GM12801 (cell line): Measurements from ENCODE around the gene CBFA2T2.

Source experiments
- CTCF ChIP-seq: IDR thresholded peaks from one replicate; pipeline ENCODE4 v1.5.1; 2011; ENCODE audit warnings: control low read depth; ENCODE audit not compliant: insufficient read length; ENCODE audit errors: extremely low read depth

Gene CBFA2T2

GRCh38 chr20:33688938-33689424 lies 199.1 kb downstream of the CBFA2T2 start:
- TF ChIP-seq CTCF, result no peak

DNA sequence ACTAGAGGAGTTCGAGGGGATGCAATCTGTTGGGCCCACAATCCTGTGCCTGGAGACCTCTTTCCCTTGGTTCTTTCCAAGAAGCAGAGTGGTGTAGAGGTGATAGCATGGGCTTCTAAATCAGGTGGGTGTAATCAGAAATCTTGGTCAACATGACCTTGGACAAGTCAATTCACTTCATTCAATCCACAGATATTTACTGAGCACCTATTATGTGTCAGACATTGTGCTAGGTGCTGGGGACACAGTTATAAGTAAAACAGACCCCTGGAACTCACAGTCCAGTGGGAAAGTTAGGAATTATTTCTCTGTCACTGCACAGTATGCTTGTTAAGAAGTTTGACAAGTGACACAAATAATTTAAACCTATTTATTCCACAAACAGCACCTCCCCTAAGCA lies 199.6 kb downstream of the CBFA2T2 start:
- TF ChIP-seq CTCF, result no peak

DNA sequence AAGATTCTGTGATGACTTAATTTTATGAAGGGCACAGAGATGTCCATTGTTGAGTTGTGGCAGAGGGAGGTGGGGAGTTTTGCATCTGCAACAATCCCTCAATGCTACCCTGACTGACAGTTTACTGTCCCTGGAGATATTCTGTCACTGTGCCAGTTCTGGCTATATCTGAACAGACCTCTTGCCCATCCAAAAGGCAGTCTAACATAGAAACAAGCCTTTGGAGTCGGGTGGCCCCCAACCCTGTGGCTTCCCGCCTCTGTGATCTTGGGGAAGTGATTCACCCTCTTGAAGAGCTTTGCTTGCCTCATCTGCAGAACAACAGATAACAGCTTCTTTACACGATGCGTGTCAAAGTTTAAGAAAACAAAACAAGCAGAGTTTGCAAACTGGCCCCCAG lies 200.1 kb downstream of the CBFA2T2 start:
- TF ChIP-seq CTCF, result no peak

DNA sequence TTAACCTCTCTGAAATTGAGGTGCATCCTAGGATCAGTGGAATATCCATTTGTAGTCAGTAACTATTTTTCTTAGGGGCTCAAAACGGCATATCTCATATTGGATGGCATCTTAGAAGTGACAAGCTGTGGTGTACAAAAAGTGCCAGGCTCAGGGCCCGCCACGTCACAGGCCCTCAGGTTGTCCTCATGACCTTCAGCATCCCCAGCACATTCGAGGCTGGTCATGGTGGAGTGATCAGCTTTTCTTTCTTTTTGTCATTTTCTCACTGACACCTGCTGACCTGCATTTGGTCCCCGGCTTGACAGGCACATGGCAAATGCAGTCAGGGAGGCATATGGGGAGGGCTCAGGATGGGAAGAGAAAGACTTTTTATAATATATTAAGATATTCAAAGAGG lies 203.4 kb downstream of the CBFA2T2 start:
- TF ChIP-seq CTCF, result no peak

DNA sequence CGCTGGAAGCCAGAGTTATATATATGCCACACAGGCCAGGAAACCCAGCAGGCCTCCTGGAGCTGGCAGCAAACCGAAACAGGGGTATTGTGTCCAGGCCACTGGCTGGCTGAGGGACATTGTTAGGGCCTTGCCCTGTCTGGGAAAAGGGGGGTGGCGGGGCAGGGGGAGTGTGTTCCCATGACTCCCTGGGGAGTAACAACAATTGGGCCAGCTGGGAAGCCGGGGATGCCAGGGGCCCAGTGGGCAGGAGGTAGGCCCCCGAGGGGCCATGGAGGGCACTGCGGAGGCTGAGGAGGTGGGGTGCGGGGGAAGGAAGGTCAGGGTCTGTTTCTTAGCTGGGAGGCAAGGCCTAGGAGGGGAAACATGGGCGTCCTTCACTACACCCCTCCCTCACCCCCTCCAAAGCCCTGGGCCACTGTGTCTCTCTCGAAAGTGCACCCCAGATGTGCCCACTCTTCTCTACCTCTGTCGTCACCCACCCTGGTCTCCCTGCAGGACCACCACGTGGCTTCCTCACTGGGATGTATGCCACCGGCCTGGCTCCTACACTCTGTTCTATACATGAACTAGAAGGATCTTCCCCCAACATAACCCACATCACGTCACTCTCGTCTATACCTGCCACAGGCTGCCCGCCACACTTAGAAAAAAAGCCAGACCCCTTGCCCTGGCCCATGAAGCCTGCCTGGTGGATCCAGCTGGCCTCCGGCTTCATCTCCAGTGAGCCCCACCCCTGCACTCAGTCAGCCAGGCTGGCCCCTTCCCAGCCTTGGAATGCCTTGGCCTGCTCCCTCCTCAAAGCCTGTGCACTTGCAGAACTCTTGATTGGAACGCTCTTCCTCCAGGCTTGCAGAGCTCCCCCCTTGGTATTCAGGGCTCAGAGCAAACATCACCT lies 204.1 kb downstream of the CBFA2T2 start:
- no peak for TF ChIP-seq CTCF

- no peak for TF ChIP-seq CTCF
Observed at GRCh38 chr20:33694639-33695012, 204.7 kb downstream of the CBFA2T2 start.

DNA sequence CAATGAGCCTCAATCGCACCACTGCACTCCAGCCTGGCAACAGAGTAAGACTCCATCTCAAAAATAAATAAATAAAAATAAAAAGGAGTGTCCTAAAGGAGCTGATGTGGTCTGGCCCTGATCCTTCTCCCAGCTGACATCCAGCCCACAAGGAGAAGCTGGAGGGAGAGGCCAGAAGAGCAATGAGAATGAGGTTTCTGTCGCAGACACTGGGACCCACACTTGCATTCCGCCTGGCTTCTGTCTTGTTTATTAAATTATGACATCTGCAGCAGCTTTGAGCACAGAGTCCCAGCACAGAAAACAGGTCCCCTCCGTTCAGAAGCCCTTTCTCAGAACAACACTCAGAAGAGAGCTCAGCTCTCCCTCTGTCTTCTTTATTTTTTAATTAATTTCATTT lies 206.6 kb downstream of the CBFA2T2 start:
- no peak for TF ChIP-seq CTCF
